Endothelial cell of umbilical vein (primary cell): ENCODE data around the gene ADRM1. TPM values are rescaled to one million over a fixed set of nuclear protein-coding genes. Genes with fewer than 3 reads are reported as not detected.

Experiments
- BruUV-seq: library from RNA; stranded (reverse); fragments of 400-500 nt; replicated peaks from 2 replicates; lab custom pipeline; 2021; lab: Mats Ljungman, UMichigan
- CTCF ChIA-PET: fragments of 300-600, 350-600 bp; sonication (Branson Sonifier 250); formaldehyde crosslinking; loops from one replicate; lab custom pipeline; 2021; ENCODE audit warnings: antibody characterized with exemption, inconsistent platforms; lab: Charles Lee
- POLR2A ChIA-PET: fragments of 300-600, 350-600 bp; sonication (Branson Sonifier 250); formaldehyde crosslinking; loops from one replicate; lab custom pipeline; 2021; ENCODE audit warnings: antibody characterized with exemption, inconsistent platforms; lab: Charles Lee
- DNase-seq: peaks from one replicate; pipeline ENCODE4 v3.0.0-alpha.2; 2011; ENCODE audit warnings: low read depth, low spot score
- FAIRE-seq: peaks from 2 replicates; lab custom pipeline; 2011; peaks lifted over from hg19 to GRCh38; lab: Jason Lieb, UNC
- H2AFZ ChIP-seq: 2 replicates; pipeline ENCODE4 v1.6.0; 2012; ENCODE audit warnings: low read depth, low read length, control low read depth, inconsistent platforms
- H3K27ac ChIP-seq: 2 replicates; pipeline ENCODE4 v1.5.1; 2011; ENCODE audit warnings: low read depth, mild to moderate bottlenecking, control low read depth, low read length, moderate library complexity; ENCODE audit not compliant: insufficient read depth
- H3K27me3 ChIP-seq, 2 experiments: 2 replicates each; pipeline versions ENCODE4 v1.6.0 to v1.6.1; 2011; ENCODE audit warnings: low read length in 2 of 2, mixed read lengths in 1 of 2; ENCODE audit not compliant: control insufficient read depth in 2 of 2, insufficient read depth in 2 of 2
- H3K36me3 ChIP-seq, 2 experiments: 2 replicates in 1 of 2; 3 replicates in 1 of 2; pipeline ENCODE4 v1.5.1; 2011; ENCODE audit warnings: low read length in 2 of 2, mild to moderate bottlenecking in 1 of 2, moderate library complexity in 1 of 2; ENCODE audit not compliant: control insufficient read depth in 2 of 2, insufficient read depth in 2 of 2; ENCODE audit errors: extremely low read depth in 1 of 2
- H3K4me1 ChIP-seq: 3 replicates; pipeline ENCODE4 v1.5.1; 2011; ENCODE audit warnings: mild to moderate bottlenecking, low read length; ENCODE audit not compliant: control insufficient read depth, insufficient read depth; ENCODE audit errors: extremely low read depth
- H3K4me2 ChIP-seq: 2 replicates; pipeline ENCODE4 v1.6.1; 2011; ENCODE audit warnings: low read length, control low read depth, mixed read lengths; ENCODE audit not compliant: insufficient read depth
- H3K4me3 ChIP-seq, 3 experiments: fragments of 200-600 bp in 1 of 3; sonication (generic), shearing (Covaris generic) in 1 of 3; replicated peaks in 1 of 3; 2 replicates each; pipeline ENCODE4 v1.5.1; 2011 to 2016; ENCODE audit warnings: control low read depth in 3 of 3, low read length in 3 of 3, mild to moderate bottlenecking in 2 of 3, inconsistent platforms in 1 of 3, low read depth in 1 of 3, moderate library complexity in 1 of 3; ENCODE audit not compliant: insufficient read depth in 1 of 3
- H3K79me2 ChIP-seq: 2 replicates; pipeline ENCODE4 v1.6.0; 2012; ENCODE audit warnings: low read length, inconsistent platforms; ENCODE audit not compliant: control insufficient read depth, insufficient read depth
- H3K9ac ChIP-seq: replicated peaks from 2 replicates; pipeline ENCODE3; 2011; ENCODE audit warnings: low read length, control low read depth; ENCODE audit not compliant: insufficient read depth; ENCODE audit errors: extremely low read depth
- H3K9me1 ChIP-seq: replicated peaks from 3 replicates; pipeline ENCODE4 v1.6.0; 2011; ENCODE audit warnings: mild to moderate bottlenecking, low read length; ENCODE audit not compliant: control insufficient read depth, insufficient read depth; ENCODE audit errors: extremely low read depth
- H3K9me3 ChIP-seq: replicated peaks from 2 replicates; pipeline ENCODE4 v1.5.1; 2012; ENCODE audit warnings: low read length, inconsistent platforms; ENCODE audit not compliant: control insufficient read depth, insufficient read depth
- H4K20me1 ChIP-seq: replicated peaks from 2 replicates; pipeline ENCODE3; 2011; ENCODE audit warnings: mild to moderate bottlenecking, low read length; ENCODE audit not compliant: control insufficient read depth, insufficient read depth; ENCODE audit errors: extremely low read depth
- CTCF ChIP-seq, 2 donors: IDR thresholded peaks; 1 replicate in 1 of 2; 2 replicates in 1 of 2; pipeline ENCODE4 v1.5.1; 2011; ENCODE audit warnings: low read length in 2 of 2, mild to moderate bottlenecking in 2 of 2, moderate library complexity in 2 of 2, control low read depth in 1 of 2, inconsistent platforms in 1 of 2, low read depth in 1 of 2; ENCODE audit not compliant: insufficient read depth in 1 of 2; ENCODE audit errors: extremely low read depth in 1 of 2
- EZH2 ChIP-seq: IDR thresholded peaks from 2 replicates; pipeline ENCODE4 v1.6.1; 2012; ENCODE audit warnings: borderline replicate concordance, low read depth, mild to moderate bottlenecking, moderate library complexity, low read length, inconsistent platforms; ENCODE audit not compliant: severe bottlenecking
- FOS ChIP-seq: IDR thresholded peaks from 2 replicates; pipeline ENCODE4 v1.6.1; 2011; ENCODE audit warnings: mild to moderate bottlenecking, low read length, moderate library complexity, borderline replicate concordance; ENCODE audit not compliant: insufficient read depth
- GATA2 ChIP-seq: IDR thresholded peaks from 2 replicates; pipeline ENCODE4 v1.7.0; 2011; ENCODE audit warnings: low read depth, mild to moderate bottlenecking, moderate library complexity, mixed read lengths, low read length; ENCODE audit not compliant: insufficient read length, insufficient read depth
- JUN ChIP-seq: IDR thresholded peaks from 2 replicates; pipeline ENCODE4 v1.6.1; 2011; ENCODE audit warnings: borderline replicate concordance, low read depth; ENCODE audit not compliant: insufficient read length, insufficient read depth
- MAX ChIP-seq: IDR thresholded peaks from 2 replicates; pipeline ENCODE4 v1.6.1; 2011; ENCODE audit not compliant: insufficient read depth, insufficient read length
- MYC ChIP-seq: IDR thresholded peaks from one replicate; pipeline ENCODE4 v1.6.1; 2011; ENCODE audit warnings: mild to moderate bottlenecking, low read depth, low read length
- POLR2A ChIP-seq: IDR thresholded peaks from 2 replicates; pipeline ENCODE4 v1.6.1; 2012; ENCODE audit warnings: low read depth, mild to moderate bottlenecking, control low read depth, low read length
- POLR2AphosphoS5 ChIP-seq: IDR thresholded peaks from 2 replicates; pipeline ENCODE4 v1.6.1; 2012; ENCODE audit warnings: low read depth, mild to moderate bottlenecking, control low read depth, low read length, moderate library complexity; ENCODE audit not compliant: insufficient read depth
- dilution Hi-C: fragments of 300-500 bp; cut with MboI; formaldehyde crosslinking; loops from one replicate; pipeline ENCODE4 v1.15.0; 2019; ENCODE audit warnings: low sequenced_read_pairs; ENCODE audit not compliant: extremely low pct_ligation_motif_present
- intact Hi-C: fragments of 100-400 bp; cut with micrococcal nuclease; formaldehyde crosslinking; loops from one replicate; pipeline ENCODE4 v1.10.0; 2022
- polyA plus RNA-seq, 4 experiments: library from polyadenylated mRNA; depleted of rRNA in 3 of 4; stranded (reverse) in 3 of 4; unstranded in 1 of 4; fragments of >200 nt; gene quantifications; 2 replicates each; pipeline versions ENCODE4 v1.2.1 to v1.2.3, GENCODE V29; 2011 to 2012; ENCODE audit warnings: missing spikeins in 1 of 4
- total RNA-seq: library from RNA; stranded (reverse); gene quantifications from 2 replicates; pipeline ENCODE4 v1.2.3, GENCODE V29; 2021

ADRM1 gene
- total and polyA plus RNA-seq, 2 donors (not counting 3 experiments of a cell fraction or from before 2014, with no cell fraction given), result 154 to 179 TPM

- Histone ChIP-seq H3K4me1 (no peaks in the 10 kb centered on the region), H3K4me3 (no peak overlapping the region), H3K79me2 (no peaks in the 10 kb centered on the region), H3K27ac (no peak overlapping the region), H3K36me3 (peaks cover 2 to 8% of the 10 kb centered on the region in 2 experiments), H4K20me1 (no peaks in the 10 kb centered on the region), H3K9me3 (no peaks in the 10 kb centered on the region), H3K4me2 (no peak overlapping the region), H3K9me1 (no peaks in the 10 kb centered on the region), H3K9ac (no peak overlapping the region), H3K27me3 (no peaks in the 10 kb centered on the region), H2AFZ (no peak overlapping the region)
- intact Hi-C loops, result no loop called here
- BruUV-seq, result no TSS peak
- dilution Hi-C loops, result no loop called here
- FAIRE-seq, result no peak
- TF ChIP-seq POLR2AphosphoS5 (no peak), JUN (no peak), CTCF (IDR thresholded peaks at IDR 0.05; ENCODE audit: extremely low read depth in 1 of 2, insufficient read depth in 1 of 2, low read depth in 1 of 2, low read length in 2 of 2) (no peak), EZH2 (no peak), FOS (no peak), MYC (no peak), GATA2 (no peak), POLR2A (no peak), MAX (no peak)
- POLR2A ChIA-PET, result no interaction called here
- no peak for DNase-seq
- CTCF ChIA-PET, result no interaction called here
Measured at GRCh38 chr20:62294516-62294915, 8.3 kb upstream of the ADRM1 start.
